ENCODE data around the gene TNS3. TPM values are rescaled to one million over a fixed set of nuclear protein-coding genes. Genes with fewer than 3 reads are reported as not detected.

TNS3 gene
- total RNA-seq, 1 experiment from 2014 or later, result 9.5 TPM

- H3K18ac ChIP-seq (ENCODE audit: insufficient read length, low read depth, low read length), result no peak overlapping the region
- no peaks in the 10 kb centered on the region for H3K4me1 ChIP-seq (ENCODE audit: insufficient read depth, low read length)
- no peak overlapping the region for H2BK120ac ChIP-seq (ENCODE audit: low read depth, low read length, poor library complexity, severe bottlenecking)
- peaks cover 16% of the 10 kb centered on the region for H3K27me3 Mint-ChIP-seq (ENCODE audit: low read depth)
- no peak overlapping the region for H4K8ac ChIP-seq (replicated peaks; ENCODE audit: insufficient read length, low read depth, low read length)
- H3K9me3 ChIP-seq (ENCODE audit: control insufficient read depth, low read depth, low read length), result no peaks in the 10 kb centered on the region
- no peak overlapping the region for H3K4me2 ChIP-seq (ENCODE audit: insufficient read depth, insufficient read length, low read length)
- no peak overlapping the region for H2AK5ac ChIP-seq (ENCODE audit: insufficient read length, low read length)
- H3K9me3 Mint-ChIP-seq, result no peaks in the 10 kb centered on the region
- no peak overlapping the region for H4K91ac ChIP-seq (ENCODE audit: insufficient read length, low read depth, low read length)
- no peak for TF ChIP-seq CTCF (conservative IDR thresholded peaks at IDR 0.05)
- no peak overlapping the region for H4K5ac ChIP-seq (ENCODE audit: insufficient read length, low read depth, low read length)
- H3K4ac ChIP-seq (ENCODE audit: low read depth, low read length), result no peak overlapping the region
- no peak overlapping the region for H3K23ac ChIP-seq (ENCODE audit: insufficient read length, low read depth, low read length)
- peaks cover 14 to 47% of the 10 kb centered on the region in 2 experiments for H3K4me1 Mint-ChIP-seq
- no peak overlapping the region for H2BK20ac ChIP-seq (ENCODE audit: low read depth, low read length, poor library complexity, severe bottlenecking)
- DNase-seq, result no peak
- H2BK15ac ChIP-seq (ENCODE audit: low read depth, low read length), result no peak overlapping the region
- no peak overlapping the region for H2BK5ac ChIP-seq (ENCODE audit: insufficient read length, low read length)
- no peak overlapping the region for H3K14ac ChIP-seq (ENCODE audit: insufficient read depth, low read length)
- no peaks in the 10 kb centered on the region for H3K23me2 ChIP-seq (ENCODE audit: insufficient read length, low read depth, low read length, poor library complexity, severe bottlenecking)
- no peak overlapping the region for H3K9ac ChIP-seq (ENCODE audit: extremely low read depth, insufficient read length, low read length)
- H3T11ph ChIP-seq (ENCODE audit: low read length), result no peak overlapping the region
- H3K36me3 Mint-ChIP-seq (ENCODE audit: insufficient read depth in 1 of 3, low read depth in 3 of 3), result no peaks in the 10 kb centered on the region
- H3K27ac Mint-ChIP-seq, result no peak overlapping the region
- H2AFZ ChIP-seq (ENCODE audit: low read length), result no peak overlapping the region
- H2BK12ac ChIP-seq (ENCODE audit: insufficient read length, low read depth, low read length), result no peak overlapping the region
- no peaks in the 10 kb centered on the region for H4K20me1 ChIP-seq (ENCODE audit: control insufficient read depth, insufficient read depth, insufficient read length)
- H3K79me2 ChIP-seq (ENCODE audit: insufficient read depth, low read length), result no peaks in the 10 kb centered on the region
- no peak overlapping the region for H3K4me3 Mint-ChIP-seq
- H3K79me1 ChIP-seq (ENCODE audit: insufficient read depth, low read depth, low read length, poor library complexity, severe bottlenecking), result no peaks in the 10 kb centered on the region
- no peak overlapping the region for H3K56ac ChIP-seq (ENCODE audit: insufficient read length, low read depth, low read length)
- WGBS (ENCODE audit: extremely low coverage, insufficient read length, low lambda C conversion rate), result no CpG with 5 or more reads among the region's 14 CpGs
- no peak overlapping the region for H3K27ac ChIP-seq (ENCODE audit: insufficient read length, low read depth, low read length)
- no peaks in the 10 kb centered on the region for H3K27me3 ChIP-seq (ENCODE audit: insufficient read depth, low read length)
Measured at GRCh38 chr7:47456210-47456955, 125.5 kb downstream of the TNS3 start.
